Thyroid gland (tissue), 4 donors: Measurements from ENCODE around the gene DDR1.

ENCODE experiments used
- POLR2A ChIP-seq, 2 donors: fragments of 450-650 bp; IDR thresholded peaks; one replicate each; pipeline ENCODE4 v1.6.1; 2017; ENCODE audit warnings: antibody characterized with exemption in 2 of 2, mild to moderate bottlenecking in 2 of 2, moderate library complexity in 1 of 2
- TF ChIP-seq, protein P1 (sequence below), 6 experiments: fragments of 200-600 bp in 3 of 6; fragments of 450-650 bp in 3 of 6; sonication (generic) in 3 of 6; IDR thresholded peaks; one replicate each; pipeline ENCODE4 v1.5.1; 2016 to 2019; ENCODE audit warnings: antibody characterized with exemption in 6 of 6, mild to moderate bottlenecking in 2 of 6, inconsistent platforms in 1 of 6, moderate library complexity in 1 of 6

DNA sequence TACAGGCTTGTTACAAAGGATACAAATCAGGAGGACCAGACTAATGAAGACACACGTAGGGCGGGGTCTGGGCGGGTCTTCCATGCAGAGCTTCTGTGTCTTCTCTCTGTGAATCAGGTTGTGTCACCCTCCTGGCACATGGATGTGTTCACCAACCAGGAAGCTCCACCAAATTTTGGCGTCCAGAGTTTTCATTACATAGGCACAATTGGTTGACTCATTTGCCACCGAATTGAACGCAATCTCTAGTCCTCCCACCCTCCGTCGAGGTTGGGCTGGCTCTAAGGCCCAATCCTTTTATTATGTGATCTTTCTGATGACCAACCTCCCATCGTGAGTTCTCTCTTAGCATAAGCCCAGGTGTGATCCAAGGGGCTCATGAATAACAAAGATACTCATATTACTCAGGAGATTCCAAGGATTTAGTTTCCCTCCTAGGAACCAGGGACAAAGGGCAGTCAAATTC lies 36.3 kb upstream of the DDR1 start:
- TF ChIP-seq POLR2A (IDR thresholded peaks at IDR 0.05): no peak
- TF ChIP-seq, protein P1, sequence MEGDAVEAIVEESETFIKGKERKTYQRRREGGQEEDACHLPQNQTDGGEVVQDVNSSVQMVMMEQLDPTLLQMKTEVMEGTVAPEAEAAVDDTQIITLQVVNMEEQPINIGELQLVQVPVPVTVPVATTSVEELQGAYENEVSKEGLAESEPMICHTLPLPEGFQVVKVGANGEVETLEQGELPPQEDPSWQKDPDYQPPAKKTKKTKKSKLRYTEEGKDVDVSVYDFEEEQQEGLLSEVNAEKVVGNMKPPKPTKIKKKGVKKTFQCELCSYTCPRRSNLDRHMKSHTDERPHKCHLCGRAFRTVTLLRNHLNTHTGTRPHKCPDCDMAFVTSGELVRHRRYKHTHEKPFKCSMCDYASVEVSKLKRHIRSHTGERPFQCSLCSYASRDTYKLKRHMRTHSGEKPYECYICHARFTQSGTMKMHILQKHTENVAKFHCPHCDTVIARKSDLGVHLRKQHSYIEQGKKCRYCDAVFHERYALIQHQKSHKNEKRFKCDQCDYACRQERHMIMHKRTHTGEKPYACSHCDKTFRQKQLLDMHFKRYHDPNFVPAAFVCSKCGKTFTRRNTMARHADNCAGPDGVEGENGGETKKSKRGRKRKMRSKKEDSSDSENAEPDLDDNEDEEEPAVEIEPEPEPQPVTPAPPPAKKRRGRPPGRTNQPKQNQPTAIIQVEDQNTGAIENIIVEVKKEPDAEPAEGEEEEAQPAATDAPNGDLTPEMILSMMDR (IDR thresholded peaks at IDR 0.05): no peak
